HCT116 (cell line): ENCODE results near the gene GFER. TPM values are rescaled to one million over a fixed set of nuclear protein-coding genes. Genes with fewer than 3 reads are reported as not detected.

Source experiments
- ATAC-seq: fragments of 200-7000 bp; cut with Tn5 transposase; 2 replicates; pipeline ENCODE4 v1.9.1; 2020; ENCODE audit warnings: mild to moderate bottlenecking, moderate library complexity
- BruUV-seq: library from RNA; stranded (reverse); fragments of 400-500 nt; replicated peaks from 2 replicates; lab custom pipeline; 2021; lab: Mats Ljungman, UMichigan
- CTCF ChIA-PET: fragments of 300-600 bp; sonication (Branson Sonifier 250); formaldehyde crosslinking; loops from one replicate; lab custom pipeline; 2021; ENCODE audit warnings: antibody characterized with exemption; lab: Charles Lee
- POLR2A ChIA-PET: fragments of 300-600, 350-600 bp; sonication (Branson Sonifier 250); formaldehyde crosslinking; loops from one replicate; lab custom pipeline; 2021; ENCODE audit warnings: antibody characterized with exemption; lab: Charles Lee
- RAD21 ChIA-PET, 2 experiments: fragments of 300-600 bp; sonication (Branson Sonifier 250); formaldehyde crosslinking; loops; one replicate each; lab custom pipeline; 2023; ENCODE audit warnings: low total read pairs in 2 of 2; ENCODE audit not compliant: uncharacterized antibody in 2 of 2, unreplicated experiment in 2 of 2, low non-redundant PET in 1 of 2; lab: Charles Lee
- DNase-seq: peaks from one replicate; pipeline ENCODE4 v3.0.0-alpha.2; 2010; ENCODE audit warnings: low read depth, low spot score
- H2AFZ ChIP-seq: fragments of 200-600 bp; shearing (Covaris generic), sonication (generic); 2 replicates; pipeline ENCODE4 v1.6.1; 2017; ENCODE audit warnings: low read depth, mixed run types, mixed read lengths, antibody characterized with exemption, low read length; ENCODE audit not compliant: poor library complexity, severe bottlenecking
- H3K27ac ChIP-seq: 2 replicates; pipeline ENCODE4 v1.5.1; 2012; ENCODE audit warnings: low read depth, low read length
- H3K27me3 ChIP-seq: fragments of 200-600 bp; sonication (generic); 2 replicates; pipeline ENCODE4 v1.6.1; 2016; ENCODE audit warnings: mixed run types, low read length, mixed read lengths; ENCODE audit not compliant: insufficient read depth
- H3K36me3 ChIP-seq, 2 experiments: fragments of 200-500 bp in 1 of 2; fragments of 200-600 bp in 1 of 2; sonication (Bioruptor generic) in 1 of 2; sonication (generic) in 1 of 2; 2 replicates each; pipeline versions ENCODE4 v1.5.1 to v1.6.1; 2014 to 2016; ENCODE audit warnings: low read length in 2 of 2, inconsistent platforms in 1 of 2, mixed read lengths in 1 of 2, mixed run types in 1 of 2; ENCODE audit not compliant: insufficient read depth in 2 of 2, control insufficient read depth in 1 of 2
- H3K4me1 ChIP-seq, 2 experiments: fragments of 200-600 bp in 1 of 2; sonication (generic) in 1 of 2; 2 replicates each; pipeline versions ENCODE4 v1.5.1 to v1.6.1; 2012 to 2017; ENCODE audit warnings: low read length in 2 of 2, inconsistent platforms in 1 of 2, mild to moderate bottlenecking in 1 of 2, mixed read lengths in 1 of 2, mixed run types in 1 of 2, moderate library complexity in 1 of 2; ENCODE audit not compliant: insufficient read depth in 2 of 2, control insufficient read depth in 1 of 2
- H3K4me2 ChIP-seq: fragments of 200-600 bp; sonication (generic); 2 replicates; pipeline ENCODE4 v1.6.1; 2017; ENCODE audit warnings: mixed run types, low read length, mixed read lengths
- H3K4me3 ChIP-seq, 2 experiments: fragments of 200-600 bp in 1 of 2; sonication (generic) in 1 of 2; replicated peaks in 1 of 2; 2 replicates each; pipeline ENCODE4 v1.5.1; 2011 to 2016; ENCODE audit warnings: low read length in 2 of 2, control low read depth in 1 of 2, low read depth in 1 of 2, mild to moderate bottlenecking in 1 of 2, mixed read lengths in 1 of 2, mixed run types in 1 of 2
- H3K79me2 ChIP-seq: fragments of 200-600 bp; sonication (generic); 2 replicates; pipeline ENCODE4 v1.6.1; 2017; ENCODE audit warnings: mild to moderate bottlenecking, mixed run types, low read length, moderate library complexity, mixed read lengths; ENCODE audit not compliant: insufficient read depth
- H3K9ac ChIP-seq: fragments of 200-600 bp; sonication (generic); 2 replicates; pipeline ENCODE4 v1.6.1; 2016; ENCODE audit warnings: low read length, mixed read lengths
- H3K9me2 ChIP-seq: fragments of 200-600 bp; sonication (generic), shearing (Covaris generic); 2 replicates; pipeline ENCODE4 v1.6.1; 2017; ENCODE audit warnings: mixed run types, mild to moderate bottlenecking, moderate library complexity; ENCODE audit not compliant: insufficient read depth
- H3K9me3 ChIP-seq, 2 experiments: fragments of 200-500 bp in 1 of 2; fragments of 200-600 bp in 1 of 2; sonication (Bioruptor generic) in 1 of 2; sonication (generic) in 1 of 2; 2 replicates each; pipeline ENCODE4 v1.6.1; 2014 to 2017; ENCODE audit warnings: low read length in 2 of 2, mixed read lengths in 2 of 2, inconsistent platforms in 1 of 2, low read depth in 1 of 2, mild to moderate bottlenecking in 1 of 2, mixed run types in 1 of 2, moderate library complexity in 1 of 2; ENCODE audit not compliant: control insufficient read depth in 1 of 2, insufficient read depth in 1 of 2
- H4K20me1 ChIP-seq: fragments of 200-600 bp; sonication (generic), shearing (Covaris generic); 2 replicates; pipeline ENCODE4 v1.6.1; 2017; ENCODE audit warnings: mixed run types, mild to moderate bottlenecking, moderate library complexity; ENCODE audit not compliant: insufficient read depth
- CBX3 ChIP-seq: IDR thresholded peaks from 2 replicates; pipeline ENCODE4 v1.6.1; 2012; ENCODE audit warnings: low read depth
- CEBPB ChIP-seq: IDR thresholded peaks from 2 replicates; pipeline ENCODE4 v1.6.1; 2012; ENCODE audit warnings: low read depth
- EGR1 ChIP-seq: IDR thresholded peaks from 2 replicates; pipeline ENCODE4 v1.6.1; 2012; ENCODE audit warnings: low read depth
- ELF1 ChIP-seq: IDR thresholded peaks from 2 replicates; pipeline ENCODE4 v1.6.1; 2012; ENCODE audit warnings: low read depth, borderline replicate concordance
- EZH2 ChIP-seq: fragments of 200-600 bp; sonication (generic); IDR thresholded peaks from 2 replicates; pipeline ENCODE4 v1.6.1; 2017; ENCODE audit warnings: antibody characterized with exemption, mixed run types
- EZH2phosphoT487 ChIP-seq: fragments of 200-600 bp; IDR thresholded peaks from 2 replicates; pipeline ENCODE4 v1.6.1; 2018; ENCODE audit warnings: antibody characterized with exemption, borderline replicate concordance
- FOSL1 ChIP-seq: IDR thresholded peaks from 2 replicates; pipeline ENCODE4 v1.6.1; 2012; ENCODE audit warnings: low read depth
- JUND ChIP-seq: IDR thresholded peaks from 2 replicates; pipeline ENCODE4 v1.6.1; 2012
- POLR2A ChIP-seq: IDR thresholded peaks from 2 replicates; pipeline ENCODE4 v1.7.0; 2011; ENCODE audit warnings: borderline replicate concordance; ENCODE audit not compliant: insufficient read depth, insufficient read length; ENCODE audit errors: extremely low read depth
- POLR2AphosphoS5 ChIP-seq: IDR thresholded peaks from 2 replicates; pipeline ENCODE4 v1.6.1; 2011; ENCODE audit warnings: mild to moderate bottlenecking, low read depth, low read length, moderate library complexity
- RAD21 ChIP-seq: IDR thresholded peaks from 2 replicates; pipeline ENCODE4 v1.6.1; 2012; ENCODE audit warnings: low read depth, mild to moderate bottlenecking
- SP1 ChIP-seq: IDR thresholded peaks from 2 replicates; pipeline ENCODE4 v1.6.1; 2012; ENCODE audit warnings: low read depth
- TCF7L2 ChIP-seq: IDR thresholded peaks from 2 replicates; pipeline ENCODE4 v1.7.0; 2011; ENCODE audit warnings: borderline replicate concordance, inconsistent platforms; ENCODE audit not compliant: insufficient read depth, insufficient read length; ENCODE audit errors: extremely low read depth
- YY1 ChIP-seq: IDR thresholded peaks from 2 replicates; pipeline ENCODE4 v1.6.1; 2011; ENCODE audit warnings: low read length, low read depth, moderate library complexity, mild to moderate bottlenecking; ENCODE audit not compliant: insufficient replicate concordance; ENCODE audit errors: extremely low read depth
- ZBTB33 ChIP-seq: IDR thresholded peaks from 2 replicates; pipeline ENCODE4 v1.6.1; 2011; ENCODE audit warnings: mild to moderate bottlenecking, low read length, moderate library complexity; ENCODE audit not compliant: insufficient replicate concordance; ENCODE audit errors: extremely low read depth
- ZFX ChIP-seq: fragments of 450-650 bp; IDR thresholded peaks from 2 replicates; pipeline ENCODE4 v1.6.1; 2017
- intact Hi-C: fragments of 100-400 bp; cut with micrococcal nuclease; formaldehyde crosslinking; loops from 2 replicates; pipeline ENCODE4 v1.10.0; 2022
- total RNA-seq: library from RNA; stranded (reverse); gene quantifications from one replicate; pipeline ENCODE4 v1.2.1, GENCODE V29; 2021; ENCODE audit not compliant: unreplicated experiment
- TF ChIP-seq, protein P1 (sequence below): IDR thresholded peaks from 2 replicates; pipeline ENCODE4 v1.6.1; 2012; ENCODE audit warnings: low read depth

GFER gene
- total RNA-seq, 1 experiment from 2014 or later, result 47.3 TPM

DNA sequence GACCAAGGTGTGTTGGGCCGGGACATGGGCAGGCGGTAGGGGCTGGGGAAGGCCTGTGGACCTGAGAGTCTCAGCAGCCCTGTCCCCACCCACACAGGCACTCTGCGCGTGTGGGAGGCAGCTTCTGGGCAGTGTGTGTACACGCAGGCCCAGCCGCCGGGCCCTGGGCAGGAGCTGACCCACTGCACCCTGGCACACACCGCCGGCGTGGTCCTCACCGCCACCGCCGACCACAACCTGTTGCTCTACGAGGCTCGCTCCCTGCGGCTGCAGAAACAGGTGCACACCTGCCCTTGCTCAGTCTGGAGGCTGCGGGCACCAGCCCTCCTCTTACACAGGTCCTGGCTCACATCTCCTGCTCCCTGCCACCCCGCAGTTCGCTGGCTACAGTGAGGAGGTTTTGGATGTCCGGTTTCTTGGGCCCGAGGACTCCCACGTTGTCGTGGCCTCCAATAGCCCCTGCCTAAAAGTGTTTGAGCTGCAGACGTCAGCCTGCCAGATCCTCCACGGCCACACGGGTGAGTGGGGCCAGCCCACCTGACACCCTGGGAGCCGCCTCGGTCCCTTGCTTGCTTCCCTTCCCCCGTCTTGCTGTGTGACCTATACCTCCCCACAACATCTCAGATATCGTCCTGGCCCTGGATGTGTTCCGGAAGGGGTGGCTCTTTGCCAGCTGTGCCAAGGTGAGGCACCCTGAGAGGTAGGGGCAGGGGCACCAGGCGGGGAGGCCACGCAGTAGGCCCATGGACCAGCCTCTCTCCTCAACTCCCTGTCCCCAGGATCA, 8.4 kb upstream of the GFER start:
- H3K4me2 ChIP-seq, result no peak overlapping the region
- no TSS peak for BruUV-seq
- H3K9me3 ChIP-seq, result no peaks in the 10 kb centered on the region
- RAD21 ChIA-PET, result no interaction called here
- DNase-seq (no peak), ATAC-seq (no peak)
- intact Hi-C loops, result no loop called here
- no peaks in the 10 kb centered on the region for H3K27me3 ChIP-seq
- H2AFZ ChIP-seq, result no peak overlapping the region
- CTCF ChIA-PET, result no interaction called here
- POLR2A ChIA-PET, result interaction anchor here (12.5 kb wide), 1 partner anchor 10 kb away, joined by 104 read pairs; the partner anchor contains the start of genes RNF151 and RPS2
- H3K4me3 ChIP-seq, result no peak overlapping the region
- H3K9me2 ChIP-seq, result no peaks in the 10 kb centered on the region
- TF ChIP-seq ZBTB33 (no peak), YY1 (no peak), ZFX (no peak), CBX3 (no peak), ELF1 (no peak), POLR2AphosphoS5 (no peak), FOSL1 (no peak), SP1 (no peak), POLR2A (no peak), RAD21 (no peak), EZH2 (no peak), CEBPB (no peak), EGR1 (no peak), TCF7L2 (no peak), EZH2phosphoT487 (no peak), JUND (no peak)
- TF ChIP-seq, protein P1, sequence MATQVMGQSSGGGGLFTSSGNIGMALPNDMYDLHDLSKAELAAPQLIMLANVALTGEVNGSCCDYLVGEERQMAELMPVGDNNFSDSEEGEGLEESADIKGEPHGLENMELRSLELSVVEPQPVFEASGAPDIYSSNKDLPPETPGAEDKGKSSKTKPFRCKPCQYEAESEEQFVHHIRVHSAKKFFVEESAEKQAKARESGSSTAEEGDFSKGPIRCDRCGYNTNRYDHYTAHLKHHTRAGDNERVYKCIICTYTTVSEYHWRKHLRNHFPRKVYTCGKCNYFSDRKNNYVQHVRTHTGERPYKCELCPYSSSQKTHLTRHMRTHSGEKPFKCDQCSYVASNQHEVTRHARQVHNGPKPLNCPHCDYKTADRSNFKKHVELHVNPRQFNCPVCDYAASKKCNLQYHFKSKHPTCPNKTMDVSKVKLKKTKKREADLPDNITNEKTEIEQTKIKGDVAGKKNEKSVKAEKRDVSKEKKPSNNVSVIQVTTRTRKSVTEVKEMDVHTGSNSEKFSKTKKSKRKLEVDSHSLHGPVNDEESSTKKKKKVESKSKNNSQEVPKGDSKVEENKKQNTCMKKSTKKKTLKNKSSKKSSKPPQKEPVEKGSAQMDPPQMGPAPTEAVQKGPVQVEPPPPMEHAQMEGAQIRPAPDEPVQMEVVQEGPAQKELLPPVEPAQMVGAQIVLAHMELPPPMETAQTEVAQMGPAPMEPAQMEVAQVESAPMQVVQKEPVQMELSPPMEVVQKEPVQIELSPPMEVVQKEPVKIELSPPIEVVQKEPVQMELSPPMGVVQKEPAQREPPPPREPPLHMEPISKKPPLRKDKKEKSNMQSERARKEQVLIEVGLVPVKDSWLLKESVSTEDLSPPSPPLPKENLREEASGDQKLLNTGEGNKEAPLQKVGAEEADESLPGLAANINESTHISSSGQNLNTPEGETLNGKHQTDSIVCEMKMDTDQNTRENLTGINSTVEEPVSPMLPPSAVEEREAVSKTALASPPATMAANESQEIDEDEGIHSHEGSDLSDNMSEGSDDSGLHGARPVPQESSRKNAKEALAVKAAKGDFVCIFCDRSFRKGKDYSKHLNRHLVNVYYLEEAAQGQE, result no peak
- H3K36me3 ChIP-seq, result peaks cover 0 to 41% of the 10 kb centered on the region in 2 experiments; a peak in 2 of 4 replicates
- H3K4me1 ChIP-seq, result peaks cover 21 to 48% of the 10 kb centered on the region in 2 experiments
- H3K79me2 ChIP-seq, result peaks cover 36% of the 10 kb centered on the region
- H4K20me1 ChIP-seq, result no peaks in the 10 kb centered on the region
- no peak overlapping the region for H3K9ac ChIP-seq
- H3K27ac ChIP-seq, result no peak overlapping the region
